Measurements from ENCODE around the gene WDR17. TPM values are rescaled to one million over a fixed set of nuclear protein-coding genes. Genes with fewer than 3 reads are reported as not detected.

Gene WDR17
- total RNA-seq, 1 experiment from 2014 or later, result 7.6 TPM

DNA sequence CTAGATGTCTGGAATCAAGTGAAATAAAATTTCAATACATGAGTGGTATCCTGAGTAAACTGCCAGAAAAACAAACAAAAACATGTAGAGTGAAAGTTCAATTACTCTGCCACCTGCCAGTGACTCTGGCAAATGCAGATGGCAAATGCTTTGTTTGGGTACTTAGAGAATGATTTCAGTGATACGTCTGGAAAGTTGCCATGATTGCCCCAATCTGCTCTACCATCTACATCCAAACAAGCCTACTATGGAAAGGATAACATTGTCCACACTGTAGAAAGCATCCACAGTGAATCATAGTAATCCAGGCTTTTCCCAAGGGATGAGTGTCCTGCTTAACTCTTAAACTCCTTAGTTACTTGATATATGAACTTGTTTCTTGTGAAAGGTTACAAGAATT, 126.3 kb downstream of the WDR17 start:
- Mint-ChIP-seq H3K27me3 (ENCODE audit: unreplicated experiment) (no peaks in the 10 kb centered on the region), H3K4me1 (ENCODE audit: low read depth, unreplicated experiment) (peaks cover 24% of the 10 kb centered on the region), H3K27ac (ENCODE audit: unreplicated experiment) (no peak overlapping the region), H3K4me3 (ENCODE audit: low read depth, unreplicated experiment) (no peak overlapping the region), H3K9me3 (ENCODE audit: low read depth, unreplicated experiment) (no peaks in the 10 kb centered on the region), H3K36me3 (ENCODE audit: insufficient read depth, unreplicated experiment) (peaks cover 8% of the 10 kb centered on the region)
- no peak for DNase-seq
- intact Hi-C loops (cut with micrococcal nuclease; ENCODE audit: unreplicated experiment), result no loop called here
- CTCF ChIA-PET, result no interaction called here
- no TSS peak for BruUV-seq (replicated peaks)
- TF ChIP-seq, protein P1, sequence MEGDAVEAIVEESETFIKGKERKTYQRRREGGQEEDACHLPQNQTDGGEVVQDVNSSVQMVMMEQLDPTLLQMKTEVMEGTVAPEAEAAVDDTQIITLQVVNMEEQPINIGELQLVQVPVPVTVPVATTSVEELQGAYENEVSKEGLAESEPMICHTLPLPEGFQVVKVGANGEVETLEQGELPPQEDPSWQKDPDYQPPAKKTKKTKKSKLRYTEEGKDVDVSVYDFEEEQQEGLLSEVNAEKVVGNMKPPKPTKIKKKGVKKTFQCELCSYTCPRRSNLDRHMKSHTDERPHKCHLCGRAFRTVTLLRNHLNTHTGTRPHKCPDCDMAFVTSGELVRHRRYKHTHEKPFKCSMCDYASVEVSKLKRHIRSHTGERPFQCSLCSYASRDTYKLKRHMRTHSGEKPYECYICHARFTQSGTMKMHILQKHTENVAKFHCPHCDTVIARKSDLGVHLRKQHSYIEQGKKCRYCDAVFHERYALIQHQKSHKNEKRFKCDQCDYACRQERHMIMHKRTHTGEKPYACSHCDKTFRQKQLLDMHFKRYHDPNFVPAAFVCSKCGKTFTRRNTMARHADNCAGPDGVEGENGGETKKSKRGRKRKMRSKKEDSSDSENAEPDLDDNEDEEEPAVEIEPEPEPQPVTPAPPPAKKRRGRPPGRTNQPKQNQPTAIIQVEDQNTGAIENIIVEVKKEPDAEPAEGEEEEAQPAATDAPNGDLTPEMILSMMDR (IDR thresholded peaks at IDR 0.05; ENCODE audit: unreplicated experiment), result no peak

DNA sequence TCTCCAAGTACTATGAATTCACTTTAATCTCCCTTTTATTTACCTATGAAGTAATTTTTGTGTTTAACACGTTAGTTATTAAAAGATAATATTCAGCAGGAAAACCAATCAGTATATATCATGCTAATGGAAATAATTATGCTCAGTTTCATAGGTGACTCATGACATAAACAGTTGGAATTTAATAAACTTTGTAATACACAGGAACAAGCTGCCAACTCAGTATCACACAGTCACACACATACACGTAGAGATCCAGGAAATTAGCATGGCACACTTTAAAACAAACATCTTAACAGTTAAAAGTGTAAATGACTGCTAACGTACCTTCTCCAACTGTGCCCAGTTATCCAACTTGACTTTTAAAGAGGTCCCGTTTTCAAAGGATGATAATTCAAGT, 127.5 kb downstream of the WDR17 start:
- CTCF ChIA-PET, result no interaction called here
- TF ChIP-seq, protein P1 (IDR thresholded peaks at IDR 0.05; ENCODE audit: unreplicated experiment), result no peak
- no peaks in the 10 kb centered on the region for H3K9me3 Mint-ChIP-seq (ENCODE audit: low read depth, unreplicated experiment)
- H3K4me1 Mint-ChIP-seq (ENCODE audit: low read depth, unreplicated experiment), result peaks cover 24% of the 10 kb centered on the region
- intact Hi-C loops (cut with micrococcal nuclease; ENCODE audit: unreplicated experiment), result no loop called here
- H3K27me3 Mint-ChIP-seq (ENCODE audit: unreplicated experiment), result peaks cover 7% of the 10 kb centered on the region
- H3K27ac Mint-ChIP-seq (ENCODE audit: unreplicated experiment), result no peak overlapping the region
- peaks cover 8% of the 10 kb centered on the region for H3K36me3 Mint-ChIP-seq (ENCODE audit: insufficient read depth, unreplicated experiment)
- H3K4me3 Mint-ChIP-seq (ENCODE audit: low read depth, unreplicated experiment), result no peak overlapping the region
- no TSS peak for BruUV-seq (replicated peaks)
- no peak for DNase-seq

DNA sequence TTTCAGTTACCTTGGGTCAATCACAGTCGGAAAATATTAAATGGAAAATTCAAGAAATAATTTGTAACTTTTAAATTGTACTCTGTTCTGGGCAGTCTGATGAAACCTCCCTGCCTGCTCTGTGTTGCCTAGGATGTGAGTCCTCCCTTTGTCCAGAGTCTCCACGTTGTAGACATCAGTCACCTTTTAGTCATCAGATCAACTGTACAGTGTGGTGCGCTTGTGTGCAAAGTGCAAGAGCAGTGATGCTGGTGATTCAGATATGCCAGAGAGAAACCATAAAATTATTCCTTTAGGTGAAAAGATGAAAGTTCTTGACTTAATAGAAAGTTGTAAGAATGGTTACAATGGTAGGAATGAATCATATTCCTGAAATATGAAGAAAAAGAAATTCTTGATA, 128.3 kb downstream of the WDR17 start:
- intact Hi-C loops (cut with micrococcal nuclease; ENCODE audit: unreplicated experiment), result no loop called here
- Mint-ChIP-seq H3K4me3 (ENCODE audit: low read depth, unreplicated experiment) (no peak overlapping the region), H3K27ac (ENCODE audit: unreplicated experiment) (peak overlapping the region; percentile 72), H3K4me1 (ENCODE audit: low read depth, unreplicated experiment) (peaks cover 20% of the 10 kb centered on the region), H3K27me3 (ENCODE audit: unreplicated experiment) (peaks cover 7% of the 10 kb centered on the region), H3K36me3 (ENCODE audit: insufficient read depth, unreplicated experiment) (peaks cover 8% of the 10 kb centered on the region), H3K9me3 (ENCODE audit: low read depth, unreplicated experiment) (no peaks in the 10 kb centered on the region)
- no TSS peak for BruUV-seq (replicated peaks)
- CTCF ChIA-PET, result no interaction called here
- no peak for DNase-seq
- TF ChIP-seq, protein P1 (IDR thresholded peaks at IDR 0.05; ENCODE audit: unreplicated experiment), result no peak

DNA sequence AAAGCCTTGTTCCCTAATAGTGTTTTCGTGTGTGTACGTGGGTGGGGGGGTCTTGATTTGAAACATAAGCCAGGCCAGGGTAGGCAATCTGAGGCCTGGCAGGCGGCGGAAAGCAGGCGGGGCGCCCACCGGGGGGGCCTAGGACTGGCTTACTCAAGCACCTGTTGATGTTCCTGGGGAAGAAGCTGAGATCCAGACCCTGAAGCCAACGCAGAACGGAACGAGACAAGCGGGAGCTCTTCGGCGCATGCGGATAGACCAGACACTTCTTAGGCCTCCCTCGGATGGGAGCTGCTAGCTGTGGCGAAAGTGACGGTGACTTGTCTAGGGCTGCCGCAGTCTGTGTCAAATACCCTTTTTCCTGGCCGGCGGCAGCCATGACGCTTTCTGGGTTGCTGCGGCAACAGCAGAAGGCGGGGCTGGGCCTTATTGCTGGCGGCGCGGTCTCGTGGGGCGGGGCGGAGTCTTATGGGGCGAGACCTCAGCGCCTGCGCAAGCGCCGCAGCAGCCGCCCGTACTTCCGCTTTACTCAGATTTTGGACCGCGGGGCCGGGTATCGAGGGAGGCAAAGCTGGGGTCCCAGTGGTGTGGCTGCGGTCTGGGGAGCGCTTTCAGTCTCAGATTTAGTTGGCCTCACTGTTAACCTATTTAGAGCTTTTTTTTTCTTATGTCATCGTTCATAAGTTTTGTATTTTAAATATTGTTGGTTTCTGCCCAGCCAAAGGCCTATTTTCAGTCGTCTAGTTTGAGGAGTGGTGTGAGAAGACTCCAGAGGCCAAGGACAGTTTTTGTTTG, 129.7 kb downstream of the WDR17 start, which contains the start of gene SPATA4:
Gene SPATA4, minus strand, starts transcription at position 402 of the 795 bp plus-strand sequence. Its CDS starts 23 bp downstream, at position 379.
- intact Hi-C loops (cut with micrococcal nuclease; ENCODE audit: unreplicated experiment), result loop anchor here (5.0 kb wide), 1 partner anchor 82 kb away; no protein-coding TSS in a partner anchor
- TF ChIP-seq, protein P1 (IDR thresholded peaks at IDR 0.05; ENCODE audit: unreplicated experiment), result no peak
- peak within 1 kb of the TSS; percentile 80 for H3K4me3 Mint-ChIP-seq (ENCODE audit: low read depth, unreplicated experiment)

More for the DNA sequence above, 129.7 kb downstream of the WDR17 start, which contains the start of gene SPATA4:
- H3K27ac Mint-ChIP-seq (ENCODE audit: unreplicated experiment), result peak within 1 kb of the TSS; percentile 91
- no TSS peak for BruUV-seq (replicated peaks)
- no peaks in the 10 kb centered on the region for H3K9me3 Mint-ChIP-seq (ENCODE audit: low read depth, unreplicated experiment)
- CTCF ChIA-PET, result no interaction called here
- peaks cover 7% of the 10 kb centered on the region for H3K27me3 Mint-ChIP-seq (ENCODE audit: unreplicated experiment)
- DNase-seq, result peak; percentile 90
- peaks cover 14% of the 10 kb centered on the region for H3K4me1 Mint-ChIP-seq (ENCODE audit: low read depth, unreplicated experiment)
- peaks cover 8% of the 10 kb centered on the region for H3K36me3 Mint-ChIP-seq (ENCODE audit: insufficient read depth, unreplicated experiment)
